GM21515 (cell line): ENCODE results near the gene DCX.

Source experiments
- ATAC-seq: cut with Tn5 transposase; IDR thresholded peaks from one replicate; pipeline ENCODE4 v1.9.1; 2021; ENCODE audit not compliant: unreplicated experiment

Gene DCX

GRCh38 chrX:111318901-111319300 is 93.1 kb downstream of the DCX start:
- ATAC-seq = no peak

- no peak for ATAC-seq
These were observed 102.9 kb downstream of the DCX start for GRCh38 chrX:111309083-111309482.

GRCh38 chrX:111308039-111308438 is 104.0 kb downstream of the DCX start:
- no peak for ATAC-seq

- ATAC-seq = no peak
These were observed 109.7 kb downstream of the DCX start for GRCh38 chrX:111302284-111302683.

GRCh38 chrX:111288841-111289240 is 123.2 kb downstream of the DCX start:
- ATAC-seq = no peak

GRCh38 chrX:111284631-111285293 is 127.2 kb downstream of the DCX start:
- ATAC-seq = no peak

GRCh38 chrX:111283446-111283845 is 128.5 kb downstream of the DCX start:
- ATAC-seq = no peak

GRCh38 chrX:111282991-111283390 is 129.0 kb downstream of the DCX start:
- no peak for ATAC-seq

GRCh38 chrX:111282139-111282538 is 129.9 kb downstream of the DCX start:
- ATAC-seq = no peak

GRCh38 chrX:111270339-111270738 is 141.7 kb downstream of the DCX start, which contains the start of gene CAPN6:
TSS of gene CAPN6 (minus strand) at chrX:111270483. CDS start at chrX:111263936, 6,547 bp downstream.
- no peak for ATAC-seq

- no peak for ATAC-seq
These were observed 143.5 kb downstream of the DCX start for GRCh38 chrX:111268506-111268905.

GRCh38 chrX:111265486-111265885 is 146.5 kb downstream of the DCX start:
- no peak for ATAC-seq

GRCh38 chrX:111264385-111264784 is 147.6 kb downstream of the DCX start:
- no peak for ATAC-seq

- ATAC-seq = no peak
These were observed 149.9 kb downstream of the DCX start for GRCh38 chrX:111262086-111262485.

- ATAC-seq = no peak
These were observed 151.5 kb downstream of the DCX start for GRCh38 chrX:111260451-111260850.

GRCh38 chrX:111259559-111259958 is 152.4 kb downstream of the DCX start:
- ATAC-seq = no peak

- ATAC-seq = no peak
These were observed 154.3 kb downstream of the DCX start for GRCh38 chrX:111257733-111258132.

GRCh38 chrX:111254896-111255693 is 156.9 kb downstream of the DCX start:
- no peak for ATAC-seq

- ATAC-seq = no peak
These were observed 167.7 kb downstream of the DCX start for GRCh38 chrX:111244235-111244750.
